HFFc6 (cell line): ENCODE data around the gene CYTH3. TPM values are rescaled to one million over a fixed set of nuclear protein-coding genes. Genes with fewer than 3 reads are reported as not detected.
A peak's percentile ranks its signal among the peaks of the same experiment; 100 is the strongest.

Experiments used
- DNase-seq: peaks from one replicate; pipeline ENCODE4 v3.0.0-alpha.2; 2018
- H3K27ac Mint-ChIP-seq: 2 replicates; pipeline ENCODE4 v1.8.0; 2020; ENCODE audit warnings: mild to moderate bottlenecking, mixed read lengths
- H3K27me3 Mint-ChIP-seq: 2 replicates; pipeline ENCODE4 v1.8.0; 2021; ENCODE audit warnings: mild to moderate bottlenecking, moderate library complexity, mixed read lengths; ENCODE audit not compliant: insufficient read depth
- H3K36me3 Mint-ChIP-seq: 2 replicates; pipeline ENCODE4 v1.8.0; 2021; ENCODE audit warnings: low read depth, mixed read lengths
- H3K4me1 Mint-ChIP-seq: 2 replicates; pipeline ENCODE4 v1.8.0; 2020; ENCODE audit warnings: low read depth, mixed read lengths
- H3K4me3 Mint-ChIP-seq: 2 replicates; pipeline ENCODE4 v1.8.0; 2020; ENCODE audit warnings: mild to moderate bottlenecking, moderate library complexity, mixed read lengths
- H3K9me3 Mint-ChIP-seq: 2 replicates; pipeline ENCODE4 v1.8.0; 2020; ENCODE audit warnings: mild to moderate bottlenecking, mixed read lengths
- CTCF ChIP-seq: fragments of 200-600 bp; sonication (generic); IDR thresholded peaks from 2 replicates; pipeline ENCODE4 v1.5.0; 2021; ENCODE audit warnings: antibody characterized with exemption, mild to moderate bottlenecking
- total RNA-seq, 6 experiments: library from RNA; stranded (reverse); fragmentation: NEBNext Ultra II Directional; extraction: Animal tissue kit (Norgen Biotek cat#: 25700); gene quantifications; 2 replicates in 1 of 6; 3 replicates in 5 of 6; pipeline ENCODE4 v1.2.3, GENCODE V29; 2021

The CYTH3 gene
- total RNA-seq, 6 experiments from 2014 or later = 38.6 to 53.6 (median 47.9) TPM

- no peak for TF ChIP-seq CTCF
- Mint-ChIP-seq H3K9me3 (peaks cover 6% of the 10 kb centered on the region), H3K4me3 (no peak overlapping the region)
Observed at GRCh38 chr7:6136475-6136874, 135.9 kb downstream of the CYTH3 start.

GRCh38 chr7:6133249-6133648 is 139.2 kb downstream of the CYTH3 start:
- Mint-ChIP-seq H3K4me1 (peaks cover 4% of the 10 kb centered on the region), H3K27ac (no peak overlapping the region), H3K27me3 (no peaks in the 10 kb centered on the region; the same call in 1 of the 2 replicates), H3K4me3 (no peak overlapping the region), H3K9me3 (peaks cover 6% of the 10 kb centered on the region), H3K36me3 (peaks cover 39% of the 10 kb centered on the region)
- DNase-seq = no peak
- TF ChIP-seq CTCF = no peak

More at GRCh38 chr7:6136475-6136874, 135.9 kb downstream of the CYTH3 start:
- DNase-seq = no peak
- Mint-ChIP-seq H3K27ac (no peak overlapping the region), H3K4me1 (no peaks in the 10 kb centered on the region), H3K36me3 (peaks cover 40% of the 10 kb centered on the region), H3K27me3 (peaks cover 3% of the 10 kb centered on the region; the same call in 1 of the 2 replicates)

GRCh38 chr7:6130007-6130587 is 142.3 kb downstream of the CYTH3 start:
- H3K27ac Mint-ChIP-seq = no peak overlapping the region
- H3K27me3 Mint-ChIP-seq = no peaks in the 10 kb centered on the region; the same call in 1 of the 2 replicates
- peaks cover 51% of the 10 kb centered on the region for H3K36me3 Mint-ChIP-seq
- TF ChIP-seq CTCF = no peak
- H3K4me1 Mint-ChIP-seq = peaks cover 16% of the 10 kb centered on the region
- DNase-seq = no peak
- H3K9me3 Mint-ChIP-seq = peaks cover 6% of the 10 kb centered on the region
- H3K4me3 Mint-ChIP-seq = no peak overlapping the region

GRCh38 chr7:6128205-6128604 is 144.2 kb downstream of the CYTH3 start:
- Mint-ChIP-seq H3K9me3 (peaks cover 7% of the 10 kb centered on the region), H3K4me1 (peaks cover 16% of the 10 kb centered on the region), H3K27ac (peak overlapping the region; percentile 42; the same call in 1 of the 2 replicates), H3K36me3 (peaks cover 45% of the 10 kb centered on the region), H3K4me3 (no peak overlapping the region), H3K27me3 (no peaks in the 10 kb centered on the region; the same call in 1 of the 2 replicates)
- no peak for TF ChIP-seq CTCF
- no peak for DNase-seq

GRCh38 chr7:6127110-6127490 is 145.3 kb downstream of the CYTH3 start:
- H3K4me3 Mint-ChIP-seq = no peak overlapping the region
- no peak for DNase-seq
- no peaks in the 10 kb centered on the region; the same call in 1 of the 2 replicates for H3K27me3 Mint-ChIP-seq
- TF ChIP-seq CTCF = no peak
- peaks cover 41% of the 10 kb centered on the region for H3K36me3 Mint-ChIP-seq
- peaks cover 16% of the 10 kb centered on the region for H3K4me1 Mint-ChIP-seq
- peaks cover 8% of the 10 kb centered on the region for H3K9me3 Mint-ChIP-seq
- no peak overlapping the region for H3K27ac Mint-ChIP-seq
